GM23248 (cell line): Measurements from ENCODE around the gene GLB1L3. TPM values are rescaled to one million over a fixed set of nuclear protein-coding genes. Genes with fewer than 3 reads are reported as not detected.
A peak's percentile ranks its signal among the peaks of the same experiment; 100 is the strongest.

ENCODE experiments used
- DNase-seq: peaks from one replicate; pipeline ENCODE4 v3.0.0-alpha.2; 2015
- H2AFZ ChIP-seq: fragments of 200-600 bp; sonication (generic); 2 replicates; pipeline ENCODE4 v1.6.1; 2016; ENCODE audit warnings: antibody characterized with exemption
- H3F3A ChIP-seq: fragments of 200-600 bp; sonication (generic); 2 replicates; pipeline ENCODE4 v1.6.1; 2016; ENCODE audit warnings: mild to moderate bottlenecking, antibody characterized with exemption, mixed run types; ENCODE audit not compliant: insufficient read depth
- H3K27ac ChIP-seq: fragments of 200-600 bp; sonication (generic); 2 replicates; pipeline ENCODE4 v1.5.1; 2016; ENCODE audit warnings: mild to moderate bottlenecking
- H3K27me3 ChIP-seq: fragments of 200-600 bp; sonication (generic); replicated peaks from 2 replicates; pipeline ENCODE4 v1.6.1; 2016; ENCODE audit warnings: mild to moderate bottlenecking; ENCODE audit not compliant: insufficient read depth
- H3K36me3 ChIP-seq: fragments of 200-600 bp; sonication (generic); 2 replicates; pipeline ENCODE4 v1.6.1; 2016; ENCODE audit warnings: low read depth, mild to moderate bottlenecking
- H3K4me1 ChIP-seq: fragments of 200-600 bp; sonication (generic); 2 replicates; pipeline ENCODE4 v1.6.1; 2016; ENCODE audit warnings: mild to moderate bottlenecking; ENCODE audit not compliant: insufficient read depth
- H3K4me2 ChIP-seq: fragments of 200-600 bp; sonication (generic); one replicate; pipeline ENCODE4 v1.6.1; 2016; ENCODE audit warnings: mild to moderate bottlenecking; ENCODE audit not compliant: unreplicated experiment
- H3K4me3 ChIP-seq: fragments of 200-600 bp; sonication (generic); 2 replicates; pipeline ENCODE4 v1.5.1; 2016; ENCODE audit warnings: mild to moderate bottlenecking
- H3K79me2 ChIP-seq: fragments of 200-600 bp; sonication (generic); 2 replicates; pipeline ENCODE4 v1.6.1; 2016; ENCODE audit warnings: mild to moderate bottlenecking; ENCODE audit not compliant: insufficient read depth
- H3K9ac ChIP-seq: fragments of 200-600 bp; sonication (generic); 2 replicates; pipeline ENCODE4 v1.6.1; 2016; ENCODE audit warnings: mild to moderate bottlenecking
- H3K9me2 ChIP-seq: fragments of 200-600 bp; sonication (generic); 2 replicates; pipeline ENCODE4 v1.6.1; 2016; ENCODE audit warnings: mixed run types, mild to moderate bottlenecking, moderate library complexity; ENCODE audit not compliant: insufficient read depth
- H3K9me3 ChIP-seq: fragments of 200-600 bp; sonication (generic); one replicate; pipeline ENCODE4 v1.6.1; 2017; ENCODE audit warnings: low read depth
- H4K20me1 ChIP-seq: fragments of 200-600 bp; sonication (generic); 2 replicates; pipeline ENCODE4 v1.6.0; 2016; ENCODE audit not compliant: insufficient read depth
- EZH2 ChIP-seq: fragments of 200-600 bp; sonication (generic); IDR thresholded peaks from 2 replicates; pipeline ENCODE4 v1.6.1; 2018; ENCODE audit warnings: antibody characterized with exemption, mild to moderate bottlenecking; ENCODE audit not compliant: insufficient read depth, poor library complexity, severe bottlenecking
- EZH2phosphoT487 ChIP-seq: fragments of 200-600 bp; sonication (generic); IDR thresholded peaks from 2 replicates; pipeline ENCODE4 v1.6.1; 2018; ENCODE audit warnings: antibody characterized with exemption, moderate library complexity, mild to moderate bottlenecking, low read depth; ENCODE audit not compliant: insufficient read depth
- WGBS, 2 experiments: methylation state at CpG; one replicate each; pipeline ENCODE4 v1.1.6; 2015 to 2017; ENCODE audit warnings: low lambda C conversion rate in 2 of 2, low coverage in 1 of 2; ENCODE audit errors: missing lambda C conversion rate in 2 of 2; 5-methylcytosine and 5-hydroxymethylcytosine counted together
- in situ Hi-C: fragments of 300-500 bp; cut with MboI; formaldehyde crosslinking; loops from 2 replicates; pipeline ENCODE4 v1.15.0; 2020
- polyA plus RNA-seq: library from polyadenylated mRNA; unstranded; fragments of >200 nt; fragmentation: Nextera tagmentation; extraction: Ambion mirVana; gene quantifications from 2 replicates; pipeline ENCODE4 v1.2.1, GENCODE V29; 2016
- total RNA-seq: library from RNA; depleted of rRNA; stranded (reverse); fragments of >200 nt; shearing (Covaris generic); gene quantifications from 2 replicates; pipeline ENCODE4 v1.2.3, GENCODE V29; 2014

The GLB1L3 gene
- total and polyA plus RNA-seq, 2 experiments from 2014 or later, result not detected

DNA sequence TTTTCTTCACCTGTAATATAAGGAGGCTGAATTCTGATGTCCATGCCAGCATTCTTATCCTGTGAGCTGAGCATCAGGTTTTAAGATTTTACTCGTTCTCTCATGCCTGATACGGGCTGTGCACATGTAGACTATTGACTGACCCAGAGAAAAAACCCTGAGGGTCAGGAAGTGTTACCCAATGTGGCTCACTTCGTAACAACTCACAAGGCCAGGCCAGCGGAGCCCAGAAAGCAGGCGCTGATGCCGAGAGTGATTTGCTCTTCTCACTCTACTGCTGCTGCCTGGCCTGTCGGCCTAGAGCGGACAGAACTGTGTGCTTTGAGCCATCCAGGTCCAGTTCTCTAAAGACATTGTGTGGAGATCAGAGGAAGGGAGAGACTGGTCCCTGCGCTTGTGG is 33.8 kb upstream of the GLB1L3 start:
- 92 to 95% methylated on average over 9 of the region's 9 CpGs for WGBS, 2 experiments
- Histone ChIP-seq H3K27me3 (no peaks in the 10 kb centered on the region), H3K4me3 (no peak overlapping the region), H3K27ac (no peak overlapping the region), H3K9me3 (no peaks in the 10 kb centered on the region), H3K9me2 (no peaks in the 10 kb centered on the region), H3K4me2 (no peak overlapping the region), H4K20me1 (no peaks in the 10 kb centered on the region), H2AFZ (no peak overlapping the region), H3F3A (no peaks in the 10 kb centered on the region), H3K9ac (no peak overlapping the region), H3K36me3 (peaks cover 20% of the 10 kb centered on the region; the same call in 1 of the 2 replicates), H3K4me1 (no peaks in the 10 kb centered on the region), H3K79me2 (no peaks in the 10 kb centered on the region)
- no peak for DNase-seq
- TF ChIP-seq EZH2 (no peak), EZH2phosphoT487 (no peak)
- in situ Hi-C loops, result no loop called here

- H3K79me2 ChIP-seq, result no peaks in the 10 kb centered on the region
- H4K20me1 ChIP-seq, result no peaks in the 10 kb centered on the region
- H3K4me2 ChIP-seq, result no peak overlapping the region
- H3K27me3 ChIP-seq, result no peaks in the 10 kb centered on the region
- no peak for DNase-seq
- H3K27ac ChIP-seq, result no peak overlapping the region
- peaks cover 27% of the 10 kb centered on the region; the same call in 1 of the 2 replicates for H3K36me3 ChIP-seq
- H2AFZ ChIP-seq, result no peak overlapping the region
- TF ChIP-seq EZH2 (no peak), EZH2phosphoT487 (no peak)
- no peak overlapping the region for H3K4me3 ChIP-seq
- no peaks in the 10 kb centered on the region for H3F3A ChIP-seq
- H3K9me3 ChIP-seq, result no peaks in the 10 kb centered on the region
- no peak overlapping the region for H3K9ac ChIP-seq
- in situ Hi-C loops, result no loop called here
- no peaks in the 10 kb centered on the region for H3K4me1 ChIP-seq
- WGBS, 2 experiments, result 90 to 99% methylated on average over 4 of the region's 4 CpGs
- H3K9me2 ChIP-seq, result no peaks in the 10 kb centered on the region
These were observed 32.3 kb upstream of the GLB1L3 start for GRCh38 chr11:134243913-134244312.

- H3K36me3 ChIP-seq, result peaks cover 27% of the 10 kb centered on the region; the same call in 1 of the 2 replicates
- DNase-seq, result peak; percentile 45
- TF ChIP-seq EZH2phosphoT487 (no peak), EZH2 (no peak)
- no peaks in the 10 kb centered on the region for H3K9me2 ChIP-seq
- no peak overlapping the region for H3K4me2 ChIP-seq
- in situ Hi-C loops, result no loop called here
- H3K4me3 ChIP-seq, result no peak overlapping the region
- no peak overlapping the region for H3K27ac ChIP-seq
- H3K4me1 ChIP-seq, result no peaks in the 10 kb centered on the region
- 72 to 76% methylated on average over 7 of the region's 7 CpGs for WGBS, 2 experiments
- no peaks in the 10 kb centered on the region for H4K20me1 ChIP-seq
- no peaks in the 10 kb centered on the region for H3K27me3 ChIP-seq
- no peaks in the 10 kb centered on the region for H3F3A ChIP-seq
- H3K79me2 ChIP-seq, result no peaks in the 10 kb centered on the region
- H2AFZ ChIP-seq, result no peak overlapping the region
- H3K9me3 ChIP-seq, result no peaks in the 10 kb centered on the region
- no peak overlapping the region for H3K9ac ChIP-seq
These were observed 31.6 kb upstream of the GLB1L3 start for GRCh38 chr11:134244593-134244992.

GRCh38 chr11:134245434-134245833 is 30.7 kb upstream of the GLB1L3 start:
- TF ChIP-seq EZH2phosphoT487, result no peak

GRCh38 chr11:134246100-134246499 is 30.1 kb upstream of the GLB1L3 start:
- no peaks in the 10 kb centered on the region for H3K9me3 ChIP-seq
- H3K4me1 ChIP-seq, result no peaks in the 10 kb centered on the region
- H3K79me2 ChIP-seq, result no peaks in the 10 kb centered on the region
- H4K20me1 ChIP-seq, result no peaks in the 10 kb centered on the region
- TF ChIP-seq EZH2phosphoT487, result no peak
- H3K27me3 ChIP-seq, result no peaks in the 10 kb centered on the region
- H3K36me3 ChIP-seq, result peaks cover 18% of the 10 kb centered on the region; the same call in 1 of the 2 replicates
- H3K27ac ChIP-seq, result no peak overlapping the region
- H3K4me2 ChIP-seq, result no peak overlapping the region
- H3K9me2 ChIP-seq, result no peaks in the 10 kb centered on the region
- no peak overlapping the region for H3K4me3 ChIP-seq
- H2AFZ ChIP-seq, result no peak overlapping the region
- 88 to 90% methylated on average over 11 of the region's 11 CpGs for WGBS, 2 experiments
- in situ Hi-C loops, result no loop called here
- H3K9ac ChIP-seq, result no peak overlapping the region
- H3F3A ChIP-seq, result no peaks in the 10 kb centered on the region
- no peak for DNase-seq

More at GRCh38 chr11:134245434-134245833, 30.7 kb upstream of the GLB1L3 start:
- H3F3A ChIP-seq, result no peaks in the 10 kb centered on the region
- H3K79me2 ChIP-seq, result no peaks in the 10 kb centered on the region
- no peaks in the 10 kb centered on the region for H3K27me3 ChIP-seq
- H4K20me1 ChIP-seq, result no peaks in the 10 kb centered on the region
- H3K4me3 ChIP-seq, result no peak overlapping the region
- WGBS, 2 experiments, result 88 to 93% methylated on average over 14 of the region's 14 CpGs
- no peak overlapping the region for H2AFZ ChIP-seq
- DNase-seq, result no peak
- H3K9me3 ChIP-seq, result no peaks in the 10 kb centered on the region
- no peaks in the 10 kb centered on the region for H3K9me2 ChIP-seq
- H3K4me2 ChIP-seq, result no peak overlapping the region
- in situ Hi-C loops, result no loop called here
- H3K27ac ChIP-seq, result no peak overlapping the region
- H3K9ac ChIP-seq, result no peak overlapping the region
- no peaks in the 10 kb centered on the region for H3K4me1 ChIP-seq
- H3K36me3 ChIP-seq, result peaks cover 21% of the 10 kb centered on the region; the same call in 1 of the 2 replicates
